ENCODE data around the gene CAMTA1.

- TF ChIP-seq POLR2AphosphoS5 (IDR thresholded peaks at IDR 0.05; ENCODE audit: insufficient read depth in 1 of 2, low read depth in 1 of 2) (no peak), CTCF (IDR thresholded peaks at IDR 0.05) (no peak), POLR2A (IDR thresholded peaks at IDR 0.05) (no peak)
Measured at GRCh38 chr1:7526196-7526866, 741.1 kb downstream of the CAMTA1 start.
